Upper lobe of right lung (tissue), 1 donor: ENCODE data around the gene MYO5B. TPM values are rescaled to one million over a fixed set of nuclear protein-coding genes. Genes with fewer than 3 reads are reported as not detected.
A peak's percentile ranks its signal among the peaks of the same experiment; 100 is the strongest.

Experiments used
- ATAC-seq: fragments of 200-7000 bp; cut with Tn5 transposase; one replicate; pipeline ENCODE4 v1.9.1; 2020; ENCODE audit warnings: mild to moderate bottlenecking, moderate library complexity
- DNase-seq: peaks from one replicate; pipeline ENCODE4 v3.0.0-alpha.2; 2020
- H3K27ac ChIP-seq: fragments of 200-600 bp; one replicate; pipeline ENCODE4 v1.8.0; 2022
- H3K27me3 ChIP-seq: fragments of 200-600 bp; one replicate; pipeline ENCODE4 v1.8.0; 2022; ENCODE audit warnings: mild to moderate bottlenecking
- H3K36me3 ChIP-seq: fragments of 200-600 bp; one replicate; pipeline ENCODE4 v1.8.0; 2022
- H3K4me1 ChIP-seq: fragments of 200-600 bp; one replicate; pipeline ENCODE4 v1.8.0; 2022
- H3K4me3 ChIP-seq: fragments of 200-600 bp; one replicate; pipeline ENCODE4 v1.8.0; 2022; ENCODE audit warnings: mild to moderate bottlenecking
- H3K9me3 ChIP-seq: fragments of 200-600 bp; one replicate; pipeline ENCODE4 v1.8.0; 2022
- intact Hi-C: fragments of 100-400 bp; cut with DNase I; formaldehyde crosslinking; loops from one replicate; pipeline ENCODE4 v1.11.0; 2022
- total RNA-seq: library from RNA; stranded (reverse); fragmentation: NEBNext Ultra II Directional; extraction: Animal tissue kit (Norgen Biotek cat#: 25700); gene quantifications from one replicate; pipeline ENCODE4 v1.2.1, GENCODE V29; 2021
- TF ChIP-seq, protein P1 (sequence below): fragments of 200-600 bp; IDR thresholded peaks from one replicate; pipeline ENCODE4 v1.8.0; 2022; ENCODE audit warnings: antibody characterized with exemption
- donor health status: DM: no; HTN: yes; CAD: no; lungs with severe emphysema.

MYO5B gene
- total RNA-seq, 1 donor from 2014 or later, result 31.6 TPM

DNA sequence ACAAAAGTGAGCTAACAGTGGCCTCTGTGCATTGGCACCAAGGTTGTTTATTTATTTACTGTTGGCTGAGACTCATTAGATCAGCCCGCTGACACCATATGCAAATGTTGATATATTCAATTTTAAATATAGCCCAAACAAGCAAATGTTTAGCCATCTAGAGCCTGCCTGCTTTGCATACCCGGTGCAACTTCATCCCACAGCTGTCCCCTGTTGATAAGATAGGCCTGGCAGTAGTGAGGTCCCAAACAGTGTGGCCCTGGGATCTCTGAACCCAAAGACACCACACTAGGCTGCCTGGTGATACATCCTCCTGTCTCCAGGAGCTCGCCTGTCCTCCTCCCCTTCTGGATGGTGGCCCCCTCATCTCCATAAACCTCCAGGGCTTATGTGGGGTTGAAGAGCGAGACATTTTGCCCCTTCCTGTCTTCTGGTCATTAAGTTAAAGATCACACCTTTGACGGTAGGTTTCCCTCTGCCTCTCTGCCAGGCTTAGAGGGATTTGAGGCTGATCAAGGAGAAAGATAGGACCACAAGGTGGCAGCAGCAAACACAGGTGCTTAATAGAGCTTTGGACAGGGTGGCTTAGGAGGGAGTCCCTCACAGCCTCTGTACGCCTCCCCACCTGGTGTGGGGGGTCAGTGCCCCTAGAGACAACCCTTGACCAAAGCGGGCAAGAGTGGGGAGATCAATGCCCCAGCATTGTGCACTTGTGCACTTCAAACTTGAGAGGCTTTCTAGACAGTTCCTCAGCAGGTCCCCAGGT lies 23.7 kb upstream of the MYO5B start:
- DNase-seq, result no peak
- H3K27ac ChIP-seq, result no peak overlapping the region
- no peaks in the 10 kb centered on the region for H3K4me1 ChIP-seq
- no peaks in the 10 kb centered on the region for H3K27me3 ChIP-seq
- TF ChIP-seq, protein P1, sequence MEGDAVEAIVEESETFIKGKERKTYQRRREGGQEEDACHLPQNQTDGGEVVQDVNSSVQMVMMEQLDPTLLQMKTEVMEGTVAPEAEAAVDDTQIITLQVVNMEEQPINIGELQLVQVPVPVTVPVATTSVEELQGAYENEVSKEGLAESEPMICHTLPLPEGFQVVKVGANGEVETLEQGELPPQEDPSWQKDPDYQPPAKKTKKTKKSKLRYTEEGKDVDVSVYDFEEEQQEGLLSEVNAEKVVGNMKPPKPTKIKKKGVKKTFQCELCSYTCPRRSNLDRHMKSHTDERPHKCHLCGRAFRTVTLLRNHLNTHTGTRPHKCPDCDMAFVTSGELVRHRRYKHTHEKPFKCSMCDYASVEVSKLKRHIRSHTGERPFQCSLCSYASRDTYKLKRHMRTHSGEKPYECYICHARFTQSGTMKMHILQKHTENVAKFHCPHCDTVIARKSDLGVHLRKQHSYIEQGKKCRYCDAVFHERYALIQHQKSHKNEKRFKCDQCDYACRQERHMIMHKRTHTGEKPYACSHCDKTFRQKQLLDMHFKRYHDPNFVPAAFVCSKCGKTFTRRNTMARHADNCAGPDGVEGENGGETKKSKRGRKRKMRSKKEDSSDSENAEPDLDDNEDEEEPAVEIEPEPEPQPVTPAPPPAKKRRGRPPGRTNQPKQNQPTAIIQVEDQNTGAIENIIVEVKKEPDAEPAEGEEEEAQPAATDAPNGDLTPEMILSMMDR, result peak; percentile 44
- no peak overlapping the region for H3K4me3 ChIP-seq
- intact Hi-C loops, result no loop called here
- peak; percentile 84 for ATAC-seq
- H3K9me3 ChIP-seq, result no peaks in the 10 kb centered on the region
- no peaks in the 10 kb centered on the region for H3K36me3 ChIP-seq

DNA sequence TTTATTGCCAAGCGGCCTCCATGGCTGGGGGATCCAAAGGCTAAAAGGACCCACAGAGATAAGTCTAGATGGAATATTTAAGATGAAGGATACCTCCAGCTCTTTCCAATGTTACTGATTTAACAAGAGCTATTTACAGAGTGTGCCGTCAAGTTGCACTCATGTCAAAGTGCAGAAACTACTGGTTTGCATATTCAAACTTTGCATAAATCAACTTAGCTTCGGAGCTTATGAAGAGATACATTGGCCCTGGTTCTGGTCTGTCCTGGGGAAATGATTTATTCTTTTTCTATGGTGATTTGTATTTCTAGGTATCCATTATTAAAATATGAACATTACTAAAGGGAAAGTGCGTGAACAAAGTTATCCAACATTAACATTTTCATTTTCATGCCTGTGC lies 14.4 kb upstream of the MYO5B start:
- DNase-seq (no peak), ATAC-seq (no peak)
- no peak overlapping the region for H3K27ac ChIP-seq
- peaks cover 11% of the 10 kb centered on the region for H3K27me3 ChIP-seq
- intact Hi-C loops, result no loop called here
- no peaks in the 10 kb centered on the region for H3K9me3 ChIP-seq
- H3K36me3 ChIP-seq, result no peaks in the 10 kb centered on the region
- no peak overlapping the region for H3K4me3 ChIP-seq
- TF ChIP-seq, protein P1, result no peak
- H3K4me1 ChIP-seq, result no peaks in the 10 kb centered on the region

- intact Hi-C loops, result no loop called here
- Histone ChIP-seq H3K27me3 (peaks cover 11% of the 10 kb centered on the region), H3K36me3 (no peaks in the 10 kb centered on the region), H3K9me3 (no peaks in the 10 kb centered on the region), H3K27ac (no peak overlapping the region), H3K4me3 (no peak overlapping the region), H3K4me1 (peaks cover 7% of the 10 kb centered on the region)
- ATAC-seq, result no peak
- no peak for DNase-seq
- TF ChIP-seq, protein P1, result no peak
Observed at GRCh38 chr18:50207722-50208121, 12.8 kb upstream of the MYO5B start.

GRCh38 chr18:50203801-50204604 lies 9.1 kb upstream of the MYO5B start:
- DNase-seq, result no peak
- Histone ChIP-seq H3K27me3 (peaks cover 11% of the 10 kb centered on the region), H3K9me3 (no peaks in the 10 kb centered on the region), H3K4me3 (no peak overlapping the region), H3K27ac (no peak overlapping the region), H3K4me1 (peaks cover 16% of the 10 kb centered on the region), H3K36me3 (no peaks in the 10 kb centered on the region)
- ATAC-seq, result peak; percentile 83
- intact Hi-C loops, result no loop called here
- TF ChIP-seq, protein P1, result peak; percentile 60

- H3K36me3 ChIP-seq, result no peaks in the 10 kb centered on the region
- H3K4me3 ChIP-seq, result no peak overlapping the region
- H3K4me1 ChIP-seq, result peaks cover 16% of the 10 kb centered on the region
- intact Hi-C loops, result no loop called here
- no peak overlapping the region for H3K27ac ChIP-seq
- no peaks in the 10 kb centered on the region for H3K9me3 ChIP-seq
- DNase-seq (no peak), ATAC-seq (peak; percentile 46)
- H3K27me3 ChIP-seq, result peaks cover 13% of the 10 kb centered on the region
- TF ChIP-seq, protein P1, result no peak
Observed at GRCh38 chr18:50201476-50202018, 6.6 kb upstream of the MYO5B start.
